Superior temporal gyrus (tissue), 1 donor: ENCODE results near the gene FEM1C.
A peak's percentile ranks its signal among the peaks of the same experiment; 100 is the strongest.

ENCODE experiments used
- DNase-seq: peaks from one replicate; pipeline ENCODE4 v3.0.0-alpha.2; 2016; ENCODE audit errors: extremely low spot score

The FEM1C gene, protein sequence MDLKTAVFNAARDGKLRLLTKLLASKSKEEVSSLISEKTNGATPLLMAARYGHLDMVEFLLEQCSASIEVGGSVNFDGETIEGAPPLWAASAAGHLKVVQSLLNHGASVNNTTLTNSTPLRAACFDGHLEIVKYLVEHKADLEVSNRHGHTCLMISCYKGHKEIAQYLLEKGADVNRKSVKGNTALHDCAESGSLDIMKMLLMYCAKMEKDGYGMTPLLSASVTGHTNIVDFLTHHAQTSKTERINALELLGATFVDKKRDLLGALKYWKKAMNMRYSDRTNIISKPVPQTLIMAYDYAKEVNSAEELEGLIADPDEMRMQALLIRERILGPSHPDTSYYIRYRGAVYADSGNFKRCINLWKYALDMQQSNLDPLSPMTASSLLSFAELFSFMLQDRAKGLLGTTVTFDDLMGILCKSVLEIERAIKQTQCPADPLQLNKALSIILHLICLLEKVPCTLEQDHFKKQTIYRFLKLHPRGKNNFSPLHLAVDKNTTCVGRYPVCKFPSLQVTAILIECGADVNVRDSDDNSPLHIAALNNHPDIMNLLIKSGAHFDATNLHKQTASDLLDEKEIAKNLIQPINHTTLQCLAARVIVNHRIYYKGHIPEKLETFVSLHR

DNA sequence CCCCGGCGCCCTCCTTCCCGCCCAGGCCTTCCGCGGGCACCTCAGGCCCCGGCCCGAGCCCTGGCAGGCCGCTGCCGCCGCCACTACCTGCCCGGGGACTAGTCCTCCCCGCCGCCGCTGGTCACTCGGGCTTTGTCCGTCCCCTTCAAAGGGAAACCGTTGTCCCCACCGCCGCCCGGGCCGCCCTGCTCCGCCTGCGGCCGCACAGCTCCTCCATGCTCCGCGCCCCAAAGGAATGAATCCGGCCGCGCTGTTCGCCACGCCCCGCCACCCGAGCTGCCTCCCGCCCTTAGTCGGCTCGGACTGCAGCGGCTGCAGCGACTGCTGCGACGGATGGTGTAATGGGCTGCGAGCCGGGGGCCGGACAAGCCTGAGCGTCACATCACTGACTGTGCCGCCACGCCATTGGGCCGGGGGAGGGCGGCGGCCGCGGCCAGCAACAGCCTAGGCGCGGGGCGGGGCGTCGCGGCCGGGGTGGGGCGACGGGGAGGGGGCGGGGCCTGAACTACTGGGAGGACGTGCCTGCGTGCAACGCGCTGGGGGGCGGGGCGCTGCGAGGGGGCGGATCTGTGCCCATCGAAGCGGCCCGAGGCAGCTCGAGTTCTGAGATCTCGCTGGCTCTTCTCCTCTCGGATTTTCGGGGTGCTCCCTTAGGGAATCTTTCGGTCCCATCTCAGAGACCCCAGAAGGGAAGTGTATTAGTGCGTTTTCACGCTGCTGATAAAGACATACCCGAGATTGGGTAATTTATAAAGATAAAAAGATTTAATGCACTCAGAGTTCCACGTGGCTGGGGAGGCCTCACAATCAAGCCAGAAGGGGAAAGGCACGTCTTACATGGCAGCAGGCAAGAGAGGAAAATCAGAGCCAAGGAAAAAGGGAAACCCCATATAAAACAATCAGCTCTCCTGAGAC, at the start of gene FEM1C:
Gene FEM1C, minus strand, starts transcription at position 340 of the 915 bp plus-strand sequence. CDS start 1,282 bp downstream, outside the sequence.
- peak; percentile 93 for DNase-seq

DNA sequence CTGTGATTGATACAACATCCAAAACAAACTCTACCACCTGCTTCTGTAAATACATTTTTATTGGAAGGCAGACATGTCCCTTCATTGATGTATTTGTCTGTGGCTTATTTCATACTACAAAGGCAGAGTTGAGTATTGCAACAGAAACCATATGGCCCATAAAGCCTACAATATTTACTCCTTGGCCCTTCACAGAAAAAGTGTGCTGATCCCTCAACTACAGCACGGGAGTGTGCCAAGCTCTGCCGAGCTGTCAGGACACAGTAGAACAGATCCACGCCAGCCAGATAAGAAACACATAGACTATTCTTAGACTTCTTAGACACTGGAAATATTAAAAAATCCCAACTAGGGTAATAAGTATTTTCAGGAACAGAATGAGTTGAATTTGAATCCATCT, 44.5 kb upstream of the FEM1C start:
- DNase-seq = no peak

DNA sequence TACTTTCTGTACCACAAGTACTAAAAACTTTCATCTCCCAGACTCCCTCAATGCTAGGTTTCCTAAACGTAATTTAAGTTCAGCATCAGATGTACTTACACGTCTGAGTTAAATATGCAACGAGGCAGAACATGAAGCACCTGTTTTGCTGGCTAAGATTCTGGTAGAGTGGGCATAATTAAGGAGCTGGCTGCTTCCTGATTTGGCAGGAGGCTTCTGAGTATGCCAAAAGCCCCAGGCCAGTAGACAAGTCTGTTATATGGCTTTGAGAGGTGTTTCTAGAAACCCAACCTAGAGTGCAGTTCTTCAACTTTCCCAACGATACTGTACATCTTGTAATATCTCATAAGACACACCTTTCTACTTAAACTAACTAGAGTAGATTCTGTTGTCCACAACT, 44.1 kb upstream of the FEM1C start:
- no peak for DNase-seq

DNA sequence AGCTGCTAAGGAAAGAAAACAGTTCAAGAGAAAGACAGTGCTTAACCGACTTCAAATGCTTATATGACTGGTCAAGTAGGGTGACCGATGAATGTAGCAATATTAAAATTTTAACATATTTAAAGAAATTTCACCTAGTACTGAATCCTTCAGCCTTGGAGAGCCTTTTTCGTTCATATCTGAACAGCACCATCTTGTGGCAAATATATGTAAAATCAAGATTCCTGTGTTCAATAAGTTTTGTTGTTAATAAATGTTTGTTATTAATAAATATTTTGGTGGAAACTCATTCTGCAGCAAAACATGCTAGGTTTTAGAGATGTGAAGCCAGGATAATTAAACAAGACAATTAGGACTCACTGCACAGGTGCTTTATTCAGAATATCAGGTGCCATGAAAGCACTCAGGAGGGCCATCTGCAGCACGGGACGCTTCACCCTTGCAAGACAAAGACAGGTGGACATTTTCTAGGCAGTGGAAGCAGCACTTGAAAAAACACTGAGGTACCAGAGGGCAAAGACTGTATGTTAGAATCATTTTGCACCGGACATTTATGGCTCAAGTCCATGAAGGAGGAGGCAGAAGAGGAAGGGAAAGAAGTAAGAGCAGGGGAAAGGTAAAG, 42.1 kb upstream of the FEM1C start:
- DNase-seq = peak; percentile 84

DNA sequence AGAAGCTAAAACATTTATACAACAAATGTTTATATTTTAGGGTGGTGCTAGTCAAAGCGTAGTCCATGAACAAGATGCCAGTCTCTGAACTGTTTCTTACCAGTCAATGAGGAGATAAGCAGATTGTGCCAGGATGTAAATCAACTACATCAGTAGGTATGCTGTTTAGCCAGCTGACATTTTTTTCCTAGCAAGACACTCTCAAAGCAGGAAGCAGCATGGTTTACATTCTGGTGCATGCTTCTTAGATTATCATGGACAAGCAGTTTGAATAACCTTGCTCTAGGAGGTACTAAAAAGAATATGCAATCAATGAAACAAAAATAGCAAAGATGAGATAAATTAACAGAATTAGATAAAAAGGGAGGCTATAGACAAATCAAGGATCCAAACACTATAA, 40.7 kb upstream of the FEM1C start:
- no peak for DNase-seq

DNA sequence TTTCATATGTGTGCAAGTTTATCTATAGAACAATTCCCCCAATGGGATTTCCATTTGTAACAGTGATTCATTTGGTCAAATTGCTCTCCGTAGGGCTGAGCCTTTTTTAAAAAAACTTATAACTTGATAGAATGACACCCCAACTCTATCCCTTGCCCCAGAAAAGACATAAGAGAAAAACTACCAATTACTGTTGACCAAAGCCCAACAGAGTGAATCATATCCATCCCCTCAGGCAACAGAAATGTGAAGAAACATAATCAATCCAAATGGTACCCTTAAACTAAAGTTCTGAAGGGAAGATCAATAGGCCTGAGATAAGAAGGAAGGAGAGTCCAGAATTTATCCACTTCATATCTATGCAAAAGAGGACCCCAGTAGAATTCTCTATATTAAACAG, 39.9 kb upstream of the FEM1C start:
- DNase-seq = no peak

DNA sequence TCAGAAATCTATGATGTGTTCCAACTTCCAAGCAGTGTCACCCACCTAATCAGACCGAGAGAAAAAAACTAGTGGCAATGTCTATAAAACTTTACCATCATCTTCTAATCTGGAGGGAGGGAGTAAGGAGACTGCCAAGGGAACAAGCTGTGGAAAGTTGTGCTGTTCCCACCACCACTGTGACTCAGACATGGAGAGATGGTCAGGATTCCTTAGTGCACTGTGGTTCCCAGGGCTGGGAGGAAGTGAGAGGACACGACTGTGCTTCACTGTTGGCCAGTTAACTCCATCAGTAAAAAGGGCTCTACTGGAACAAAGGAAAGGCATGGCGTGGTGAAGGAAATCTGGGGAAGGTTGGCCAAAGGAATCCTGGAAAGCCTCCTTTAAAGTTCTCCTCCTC, 38.9 kb upstream of the FEM1C start:
- DNase-seq = no peak

DNA sequence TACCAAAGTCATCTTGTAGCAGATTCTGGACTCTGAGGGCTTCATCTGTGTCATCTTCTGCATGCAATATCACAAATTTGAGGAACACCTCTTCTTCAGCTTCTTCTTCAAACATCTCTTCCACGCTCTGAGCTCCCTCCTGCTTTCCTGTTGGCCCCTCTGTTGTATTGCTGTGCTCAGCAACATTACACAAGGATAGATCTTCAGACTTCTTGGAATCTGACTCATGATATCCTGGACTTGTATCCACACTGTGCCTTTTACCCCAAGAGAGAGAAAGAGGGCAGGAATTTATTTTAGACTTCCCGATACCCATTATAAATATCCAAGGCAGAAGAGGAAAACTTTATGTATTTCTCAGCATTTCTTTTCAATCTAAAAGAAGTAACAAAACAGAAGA, 36.4 kb upstream of the FEM1C start:
- no peak for DNase-seq

DNA sequence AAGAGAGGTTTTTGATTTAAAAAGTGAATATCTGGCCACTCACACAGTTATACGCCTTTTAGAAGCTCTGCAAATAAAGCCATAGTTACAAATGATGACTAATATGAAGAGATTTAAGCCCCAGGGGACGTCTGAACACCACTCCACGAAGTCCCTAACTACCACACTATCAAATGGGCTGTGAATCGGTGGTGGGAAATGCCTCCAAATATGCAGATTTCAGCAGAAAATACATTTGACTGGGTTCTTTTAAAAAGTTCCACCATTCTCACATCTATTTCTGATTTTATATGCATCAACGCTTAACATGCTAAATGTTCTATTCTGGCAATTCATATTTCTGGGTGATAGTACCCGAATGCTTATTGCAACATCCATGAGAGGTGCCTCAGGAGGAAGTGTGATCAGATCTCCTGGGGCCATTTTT, 35.2 kb upstream of the FEM1C start:
- no peak for DNase-seq

DNA sequence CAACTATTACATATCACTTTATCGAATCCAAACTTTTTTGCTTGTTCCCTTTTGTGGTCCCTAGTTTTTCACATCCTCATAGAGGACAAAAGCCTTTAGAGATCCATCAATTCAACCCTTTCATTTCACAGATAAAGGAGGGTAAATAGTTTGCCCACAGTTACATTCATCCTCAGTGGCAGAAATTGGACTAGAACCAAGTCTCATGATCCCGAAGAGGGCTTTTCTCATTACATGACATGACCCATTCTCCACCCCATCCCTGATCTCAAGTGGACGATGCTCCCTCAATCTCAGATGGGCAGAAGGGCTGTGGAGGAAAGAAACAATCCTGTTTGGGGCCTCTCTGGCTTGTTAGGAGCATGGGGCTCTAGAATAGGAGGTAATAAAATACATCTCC, 34.6 kb upstream of the FEM1C start:
- DNase-seq = peak; percentile 70

DNA sequence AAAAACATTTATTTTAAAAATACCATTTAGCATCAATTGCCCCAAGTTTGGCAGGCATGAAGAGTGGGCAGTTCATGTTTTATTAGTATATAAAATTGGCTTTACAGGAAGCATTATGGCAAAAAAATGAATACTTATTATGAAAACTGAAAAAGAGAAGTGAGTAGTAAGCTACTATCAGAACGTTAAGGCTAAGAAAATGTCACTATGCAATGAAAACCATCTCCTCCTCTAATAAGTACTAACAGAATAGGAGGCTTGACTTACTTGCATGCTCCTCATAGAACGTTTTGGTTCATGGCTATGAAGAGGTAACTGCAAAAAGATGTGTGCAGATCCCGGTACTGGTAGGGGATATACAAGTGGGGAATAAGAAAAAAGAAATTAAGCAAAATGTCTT, 34.1 kb upstream of the FEM1C start:
- no peak for DNase-seq

DNA sequence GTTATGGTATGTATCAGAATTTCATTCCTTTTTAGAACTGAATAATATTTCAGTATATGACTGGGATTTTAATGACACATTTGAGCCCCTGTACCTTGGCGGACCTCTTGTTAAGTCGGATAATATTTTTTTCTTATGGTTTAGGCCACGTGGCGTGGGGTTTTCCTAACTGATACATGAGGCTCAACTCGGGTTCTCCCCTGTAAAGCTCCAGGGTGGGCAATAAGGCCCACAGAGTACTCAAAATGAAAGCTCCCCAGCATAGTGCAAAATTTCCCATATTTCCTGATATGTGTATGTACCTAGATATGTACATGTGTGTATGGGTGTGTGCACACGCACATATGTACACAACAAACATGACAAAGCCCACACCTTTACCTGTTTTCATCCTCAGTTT, 33.2 kb upstream of the FEM1C start:
- no peak for DNase-seq

DNA sequence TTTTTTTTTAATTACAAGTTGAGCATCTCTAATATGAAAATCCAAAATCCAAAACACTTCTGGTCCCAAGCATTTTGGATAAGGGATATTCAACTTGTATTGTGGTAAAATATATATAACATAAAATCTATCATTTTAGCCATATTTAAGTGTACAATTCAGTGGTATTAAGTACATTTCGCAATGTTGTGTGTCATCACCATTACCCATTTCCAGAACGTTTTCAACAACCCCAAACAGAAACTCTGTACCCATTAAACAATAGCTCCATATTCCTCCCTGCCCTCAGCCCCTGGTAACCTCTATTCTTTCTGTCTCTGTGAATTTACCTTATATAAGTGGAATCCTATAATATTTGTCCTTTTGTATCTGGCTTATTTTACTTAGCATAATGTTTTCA, 32.8 kb upstream of the FEM1C start:
- no peak for DNase-seq

DNA sequence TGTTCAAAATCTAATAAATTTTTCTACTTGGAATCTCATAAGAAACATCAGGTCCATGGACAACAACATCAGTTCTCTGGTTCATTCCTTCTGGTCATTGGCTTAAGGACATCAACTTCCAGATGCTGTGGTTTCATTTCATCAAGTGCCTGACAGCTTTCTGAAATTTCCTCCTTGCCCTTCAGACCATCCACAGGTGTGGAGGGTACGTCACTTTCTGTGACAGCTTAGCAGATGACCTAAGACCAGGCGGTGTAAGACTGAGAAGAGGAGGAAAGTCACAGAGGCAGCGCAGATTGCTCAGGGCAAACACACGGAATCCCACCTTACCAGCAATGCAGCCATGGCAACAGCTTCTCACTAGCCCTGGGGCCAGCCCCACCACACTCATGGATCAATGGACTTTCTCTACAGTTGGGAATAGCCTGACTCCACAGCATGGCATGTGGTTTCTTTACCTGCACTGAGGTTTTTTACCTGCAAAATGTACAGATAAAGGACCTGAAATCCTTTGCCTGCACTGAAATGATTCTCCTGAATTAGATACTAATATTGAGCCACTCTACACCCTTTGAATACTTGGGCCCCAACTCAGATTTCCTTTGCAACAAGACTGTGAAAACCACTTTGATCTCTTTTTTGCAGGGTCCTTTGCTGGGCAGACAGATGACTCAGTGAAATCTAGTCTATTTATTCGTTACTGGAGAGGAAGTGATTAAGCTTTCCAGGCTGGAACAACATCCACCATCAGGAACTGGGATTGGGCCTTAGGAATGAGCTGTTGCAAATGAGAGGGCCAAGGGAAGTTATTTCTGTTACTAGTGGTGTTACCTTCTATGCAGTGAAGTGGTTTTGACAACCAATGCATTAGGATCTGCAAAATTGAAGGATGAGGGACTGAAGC, 30.8 kb upstream of the FEM1C start:
- DNase-seq = no peak

DNA sequence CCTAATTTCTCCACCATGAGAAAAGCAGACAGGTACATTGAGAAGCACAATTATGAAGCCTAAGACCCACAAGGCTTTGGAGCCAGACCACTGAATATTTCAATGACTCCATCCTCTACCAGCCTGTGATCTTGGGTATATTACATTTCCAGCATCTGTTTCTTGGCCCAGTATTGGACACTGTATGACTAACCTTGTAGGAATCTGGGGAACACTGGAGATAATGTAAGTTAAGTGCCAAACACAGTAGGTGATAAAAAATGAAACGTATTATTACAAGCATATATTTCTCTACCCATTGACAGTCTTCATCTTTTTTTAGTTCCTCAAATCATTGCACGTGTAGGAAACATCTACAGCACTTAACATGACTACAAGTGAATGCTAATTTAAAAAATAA, 28.6 kb upstream of the FEM1C start:
- no peak for DNase-seq

DNA sequence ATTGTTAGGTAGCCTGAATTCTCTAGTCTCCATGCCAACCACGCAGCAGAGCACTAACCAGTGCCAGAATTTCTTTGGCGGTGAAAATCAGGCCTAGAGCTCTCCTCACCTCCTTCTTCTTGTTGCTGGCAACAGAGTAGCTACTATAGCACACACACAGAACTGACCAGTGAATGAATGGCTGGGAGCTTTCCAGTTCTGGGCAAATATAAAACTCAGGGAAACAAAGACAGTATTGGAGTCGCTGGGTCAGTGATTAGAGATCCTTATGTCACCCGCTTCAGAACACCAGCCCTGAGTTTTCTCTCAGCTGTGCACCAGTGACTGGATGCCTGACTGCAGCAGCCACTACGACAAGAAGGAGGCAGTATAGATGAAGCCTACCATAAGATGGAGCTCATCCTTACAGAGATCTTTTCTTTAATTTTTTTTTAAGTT, 26.9 kb upstream of the FEM1C start:
- DNase-seq = peak; percentile 97

DNA sequence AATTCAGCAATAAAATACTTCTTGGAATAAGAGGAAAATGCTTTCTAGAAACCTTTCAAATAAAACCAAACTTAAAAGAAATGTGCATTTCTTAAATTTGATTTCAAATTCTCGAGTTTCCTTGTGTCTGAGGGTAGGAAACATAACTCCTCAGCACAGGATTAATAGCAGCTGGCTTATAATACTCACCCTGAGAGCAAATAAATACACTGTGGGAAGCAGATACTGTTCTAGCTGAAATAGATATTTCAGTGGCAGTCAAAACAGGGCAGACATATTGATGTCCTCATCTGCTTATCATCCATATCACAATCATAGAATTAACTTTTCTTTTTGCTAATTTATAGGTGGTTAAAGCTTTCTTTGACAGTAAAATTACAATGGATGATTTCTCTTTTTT, 24.1 kb upstream of the FEM1C start:
- DNase-seq = no peak

DNA sequence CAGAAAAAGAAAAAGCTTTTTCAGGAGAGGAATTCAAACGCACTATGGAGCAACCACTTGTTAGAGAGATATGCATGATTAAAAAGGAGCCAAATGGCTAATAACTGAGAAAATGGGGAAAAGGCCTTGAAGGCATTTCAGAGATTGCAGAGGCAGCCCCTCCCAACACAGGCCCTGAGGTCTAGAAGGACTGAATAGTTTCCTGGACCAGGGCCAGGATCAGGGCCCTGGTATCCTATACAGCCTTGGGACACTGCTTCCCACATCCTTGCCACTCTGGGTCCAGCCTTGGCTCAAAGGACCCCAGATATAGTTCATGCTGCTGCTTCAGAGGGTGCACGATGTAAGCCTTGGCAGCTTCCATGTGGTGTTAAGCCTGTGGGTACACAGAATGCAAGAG, 20.7 kb upstream of the FEM1C start:
- DNase-seq = no peak

DNA sequence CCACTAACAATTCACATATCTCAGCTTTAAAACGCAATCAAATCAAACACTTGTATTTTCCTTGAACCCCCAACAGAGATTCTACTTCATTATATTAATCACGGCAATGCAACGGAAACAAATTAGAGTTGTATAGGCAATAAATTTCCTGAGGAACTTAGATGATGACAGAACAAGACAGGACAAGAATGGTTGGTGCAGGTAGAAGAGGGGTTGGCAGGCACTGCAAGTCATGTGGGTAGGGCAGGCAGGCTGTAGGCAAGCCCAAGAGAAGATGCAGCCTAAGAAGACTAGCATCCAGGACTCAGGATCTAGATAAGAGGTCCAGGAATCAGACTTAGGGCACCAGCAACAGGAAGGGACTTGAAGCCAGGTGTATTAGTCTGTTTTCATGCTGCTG, 16.6 kb upstream of the FEM1C start:
- DNase-seq = no peak

DNA sequence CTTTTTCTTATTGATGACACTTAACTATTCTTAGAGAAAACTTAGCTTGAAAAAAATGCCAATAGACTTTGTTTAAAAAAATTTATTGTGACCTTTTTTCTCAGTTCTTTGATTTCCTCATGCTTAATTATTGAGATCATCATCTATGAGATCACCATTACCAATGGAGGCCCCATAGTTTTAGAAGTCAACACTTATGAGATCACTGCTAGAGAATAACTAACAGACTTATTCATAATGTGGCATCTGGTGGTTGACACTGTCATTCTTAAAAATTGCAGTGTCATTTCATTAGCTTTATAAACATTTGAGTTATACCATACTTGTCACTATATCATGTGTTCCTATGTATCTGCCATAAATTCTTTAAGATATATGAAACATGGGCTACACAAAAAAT, 14.9 kb upstream of the FEM1C start:
- no peak for DNase-seq

DNA sequence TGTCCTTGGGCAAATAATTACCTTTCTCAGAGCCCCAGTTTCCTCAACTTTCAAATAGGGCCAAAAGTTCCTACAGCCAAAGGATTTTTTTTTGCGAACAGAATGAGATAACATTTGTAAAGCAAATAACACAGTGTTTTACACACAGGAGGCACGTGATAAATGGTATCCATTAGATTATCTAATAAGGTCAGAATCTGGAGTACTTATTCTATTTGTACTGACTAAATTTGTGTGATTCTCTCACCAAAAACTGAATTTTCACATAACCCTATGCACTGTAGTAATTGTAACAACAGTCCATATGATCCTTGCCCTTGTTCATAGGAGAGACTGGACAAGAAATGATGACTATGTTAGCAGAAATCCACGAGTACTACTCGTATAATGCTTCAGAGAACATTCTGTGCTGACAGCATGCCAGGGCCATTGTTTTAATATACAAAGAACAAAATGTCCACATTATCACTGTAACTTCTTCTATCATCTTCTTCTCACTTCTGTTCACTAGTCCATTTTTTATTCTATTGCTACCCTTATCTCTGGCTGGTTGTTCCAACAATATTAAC, 13.9 kb upstream of the FEM1C start:
- no peak for DNase-seq
